ENCODE measurements around the gene ACTC1.

ACTC1 gene

DNA sequence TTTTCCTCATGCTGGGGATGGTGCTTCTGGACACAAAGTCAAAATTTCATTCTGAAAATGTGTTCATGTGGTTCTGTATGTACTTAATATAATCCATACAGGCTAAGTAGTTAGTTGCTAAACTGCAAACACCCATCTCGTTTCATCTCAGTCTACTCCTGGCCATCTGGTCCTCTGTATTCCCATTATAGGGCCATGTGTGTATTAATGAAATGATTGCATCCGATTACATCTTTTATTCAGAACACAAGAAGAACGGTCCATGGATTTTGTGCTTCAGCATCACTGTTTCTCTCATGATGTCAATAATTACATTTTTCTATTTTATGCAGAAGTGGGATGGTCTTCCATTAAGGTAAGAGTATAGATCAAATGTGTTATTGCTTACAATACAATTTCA is 34.4 kb downstream of the ACTC1 start:
- TF ChIP-seq, protein P1, sequence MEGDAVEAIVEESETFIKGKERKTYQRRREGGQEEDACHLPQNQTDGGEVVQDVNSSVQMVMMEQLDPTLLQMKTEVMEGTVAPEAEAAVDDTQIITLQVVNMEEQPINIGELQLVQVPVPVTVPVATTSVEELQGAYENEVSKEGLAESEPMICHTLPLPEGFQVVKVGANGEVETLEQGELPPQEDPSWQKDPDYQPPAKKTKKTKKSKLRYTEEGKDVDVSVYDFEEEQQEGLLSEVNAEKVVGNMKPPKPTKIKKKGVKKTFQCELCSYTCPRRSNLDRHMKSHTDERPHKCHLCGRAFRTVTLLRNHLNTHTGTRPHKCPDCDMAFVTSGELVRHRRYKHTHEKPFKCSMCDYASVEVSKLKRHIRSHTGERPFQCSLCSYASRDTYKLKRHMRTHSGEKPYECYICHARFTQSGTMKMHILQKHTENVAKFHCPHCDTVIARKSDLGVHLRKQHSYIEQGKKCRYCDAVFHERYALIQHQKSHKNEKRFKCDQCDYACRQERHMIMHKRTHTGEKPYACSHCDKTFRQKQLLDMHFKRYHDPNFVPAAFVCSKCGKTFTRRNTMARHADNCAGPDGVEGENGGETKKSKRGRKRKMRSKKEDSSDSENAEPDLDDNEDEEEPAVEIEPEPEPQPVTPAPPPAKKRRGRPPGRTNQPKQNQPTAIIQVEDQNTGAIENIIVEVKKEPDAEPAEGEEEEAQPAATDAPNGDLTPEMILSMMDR (IDR thresholded peaks at IDR 0.05; ENCODE audit: low read depth, low read length) = no peak
- in situ Hi-C loops (cut with HindIII; ENCODE audit: low sequenced_read_pairs) = no loop called here
- DNase-seq (ENCODE audit: low read depth, low spot score) = no peak
- H3K4me3 ChIP-seq (ENCODE audit: low read depth, low read length) = no peak overlapping the region

DNA sequence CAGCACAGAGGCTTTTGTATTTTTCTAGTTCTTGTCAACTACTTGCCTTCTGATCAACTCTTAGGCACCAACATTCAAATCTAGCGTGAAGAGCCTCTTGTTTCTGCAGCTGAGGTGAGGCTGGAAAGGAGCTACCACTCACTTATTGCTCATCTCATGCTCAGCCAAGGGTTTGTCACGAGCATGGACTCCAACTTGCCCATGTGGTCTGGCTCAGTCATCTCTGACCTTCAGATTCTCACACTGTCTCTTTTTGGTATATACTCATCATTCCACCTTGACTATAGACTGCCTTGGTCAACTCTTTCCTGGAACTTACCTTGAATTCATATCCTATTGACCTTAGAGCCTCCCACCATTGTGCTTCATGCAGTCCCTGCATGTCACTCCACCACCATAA is 35.4 kb downstream of the ACTC1 start:
- DNase-seq (ENCODE audit: low read depth, low spot score) = no peak
- H3K4me3 ChIP-seq (ENCODE audit: low read depth, low read length) = no peak overlapping the region
- TF ChIP-seq, protein P1 (IDR thresholded peaks at IDR 0.05; ENCODE audit: low read depth, low read length) = no peak
- in situ Hi-C loops (cut with HindIII; ENCODE audit: low sequenced_read_pairs) = no loop called here

DNA sequence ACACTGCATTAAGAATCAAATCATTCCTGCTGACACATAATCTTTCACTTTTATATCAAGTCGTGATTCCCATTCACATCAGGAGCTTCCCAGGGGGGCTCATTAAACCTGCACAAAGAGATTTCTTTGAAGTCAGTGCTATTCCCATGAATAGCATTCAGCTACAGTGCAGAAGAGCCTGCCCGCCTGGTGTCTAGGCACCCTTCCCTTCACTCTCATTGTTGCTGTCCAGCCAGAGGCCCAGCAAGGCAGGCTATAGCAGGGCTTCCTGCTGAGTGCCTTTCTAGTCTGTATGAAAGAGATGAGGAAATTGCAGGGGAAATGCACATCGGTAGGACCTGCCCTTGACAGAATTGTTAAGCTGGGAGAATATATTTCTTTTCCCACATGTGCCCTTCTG is 36.0 kb downstream of the ACTC1 start:
- no peak for DNase-seq (ENCODE audit: low read depth, low spot score)
- in situ Hi-C loops (cut with HindIII; ENCODE audit: low sequenced_read_pairs) = no loop called here
- TF ChIP-seq, protein P1 (IDR thresholded peaks at IDR 0.05; ENCODE audit: low read depth, low read length) = no peak
- H3K4me3 ChIP-seq (ENCODE audit: low read depth, low read length) = no peak overlapping the region

DNA sequence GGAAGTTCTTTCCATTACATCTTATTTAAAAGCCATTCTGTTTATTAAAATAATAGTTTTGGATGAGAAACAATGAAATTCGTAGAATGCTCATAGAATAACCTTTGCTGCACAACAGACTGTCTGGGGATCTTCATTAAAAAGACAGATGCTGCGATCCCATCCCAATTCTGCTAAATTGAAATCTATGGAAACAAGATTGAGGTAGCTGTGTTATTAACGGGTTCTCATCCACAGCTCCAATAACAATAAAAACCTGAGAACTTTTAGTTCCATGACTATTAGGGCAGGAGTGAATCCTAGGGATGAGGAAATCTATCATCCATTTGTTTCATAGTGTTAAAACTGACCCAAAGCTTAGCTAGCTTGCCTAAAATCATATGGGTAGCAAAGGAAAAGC is 38.1 kb downstream of the ACTC1 start:
- no peak for DNase-seq (ENCODE audit: low read depth, low spot score)
- in situ Hi-C loops (cut with HindIII; ENCODE audit: low sequenced_read_pairs) = no loop called here
- no peak overlapping the region for H3K4me3 ChIP-seq (ENCODE audit: low read depth, low read length)
- TF ChIP-seq, protein P1 (IDR thresholded peaks at IDR 0.05; ENCODE audit: low read depth, low read length) = no peak

DNA sequence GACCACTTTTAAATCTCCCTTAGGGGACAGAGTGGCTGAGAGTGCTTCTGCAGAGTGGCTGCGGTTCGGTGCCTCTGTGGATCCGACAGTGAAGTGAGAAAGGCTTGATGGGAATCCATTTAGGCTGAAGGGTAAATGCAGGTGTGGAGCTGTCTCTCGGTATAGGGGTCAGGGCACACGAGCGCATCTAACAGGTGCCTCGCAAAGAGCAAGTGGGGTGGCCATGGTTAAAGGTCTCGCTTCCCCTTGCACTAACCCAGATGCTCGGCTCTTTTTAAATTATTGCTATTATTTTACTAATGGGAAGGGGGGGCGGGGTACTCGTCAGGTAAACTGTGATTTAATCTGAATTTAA is 40.0 kb downstream of the ACTC1 start:
- DNase-seq (ENCODE audit: low read depth, low spot score) = no peak
- H3K4me3 ChIP-seq (ENCODE audit: low read depth, low read length) = no peak overlapping the region
- TF ChIP-seq, protein P1 (IDR thresholded peaks at IDR 0.05; ENCODE audit: low read depth, low read length) = no peak
- in situ Hi-C loops (cut with HindIII; ENCODE audit: low sequenced_read_pairs) = no loop called here

DNA sequence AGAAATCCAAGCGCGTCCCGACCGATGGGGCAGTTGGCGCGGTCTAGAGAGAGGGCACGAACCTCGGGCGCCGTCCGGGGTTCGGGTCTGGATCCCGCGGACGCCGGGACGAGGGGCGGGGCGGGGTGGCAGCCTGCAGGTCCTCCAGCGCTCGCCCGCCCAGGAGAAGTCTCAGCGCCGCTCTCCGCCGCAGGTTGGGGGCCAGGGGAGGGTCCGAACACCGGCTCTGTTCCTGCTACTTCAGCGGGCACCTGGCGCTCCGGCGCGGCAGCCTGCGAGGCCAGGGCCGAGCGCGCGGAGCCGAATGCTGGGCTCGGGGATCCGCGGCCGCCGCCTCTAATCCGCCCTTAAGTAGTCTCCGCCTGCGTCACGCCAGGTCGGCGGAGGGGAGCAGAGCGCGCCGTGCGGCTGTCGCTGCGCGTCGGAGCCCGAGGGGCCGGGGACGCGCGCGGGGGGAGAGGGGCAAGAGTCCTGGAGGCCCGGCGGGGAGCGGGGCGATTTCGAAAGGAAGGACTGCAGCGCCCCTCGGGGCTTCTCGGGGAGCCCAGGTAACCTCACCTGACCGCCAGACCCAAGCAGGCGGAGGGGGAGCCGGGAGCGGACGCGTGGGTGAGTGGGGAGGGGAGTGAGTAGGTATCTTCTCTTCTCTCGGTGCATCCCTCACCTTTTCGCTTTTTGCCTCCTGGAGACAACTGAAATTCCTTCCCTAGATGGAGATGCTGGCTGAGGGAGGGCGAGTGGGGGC is 40.5 kb downstream of the ACTC1 start, which contains the start of gene GJD2:
Gene GJD2, minus strand, starts transcription at position 325 of the 745 bp plus-strand sequence. CDS start 510 bp downstream, outside the sequence.
- H3K4me3 ChIP-seq (ENCODE audit: low read depth, low read length) = no peak within 1 kb of the TSS
- in situ Hi-C loops (cut with HindIII; ENCODE audit: low sequenced_read_pairs) = no loop called here
- DNase-seq (ENCODE audit: low read depth, low spot score) = no peak
- TF ChIP-seq, protein P1 (IDR thresholded peaks at IDR 0.05; ENCODE audit: low read depth, low read length) = no peak

Data from astrocyte of the spinal cord (primary cell).